Spleen (tissue), 11 donors: Measurements from ENCODE around the gene NCOA3. TPM values are rescaled to one million over a fixed set of nuclear protein-coding genes. Genes with fewer than 3 reads are reported as not detected.

Source experiments
- DNase-seq: peaks from one replicate; pipeline ENCODE4 v3.0.0-alpha.2; 2020
- H3K27ac ChIP-seq, 8 donors: fragments of 200-600 bp; sonication (generic) in 7 of 8; 1 replicate in 4 of 8; 2 replicates in 4 of 8; pipeline versions ENCODE4 v1.5.0 to v1.8.0; 2016 to 2021; ENCODE audit warnings: inconsistent platforms in 4 of 8, mild to moderate bottlenecking in 4 of 8, moderate library complexity in 1 of 8
- H3K27me3 ChIP-seq, 7 donors: fragments of 200-600 bp; sonication (generic) in 6 of 7; replicated peaks in 1 of 7; 1 replicate in 4 of 7; 2 replicates in 3 of 7; pipeline versions ENCODE4 v1.5.0 to v1.8.0; 2016 to 2021; ENCODE audit warnings: inconsistent platforms in 3 of 7, mild to moderate bottlenecking in 1 of 7
- H3K36me3 ChIP-seq, 6 donors: fragments of 200-600 bp; sonication (generic) in 5 of 6; 1 replicate in 4 of 6; 2 replicates in 2 of 6; pipeline versions ENCODE4 v1.5.0 to v1.8.0; 2016 to 2021; ENCODE audit warnings: inconsistent platforms in 2 of 6
- H3K4me1 ChIP-seq, 6 donors: fragments of 200-600 bp; sonication (generic) in 5 of 6; 1 replicate in 3 of 6; 2 replicates in 3 of 6; pipeline versions ENCODE4 v1.5.0 to v1.8.0; 2016 to 2021; ENCODE audit warnings: inconsistent platforms in 3 of 6
- H3K4me3 ChIP-seq, 8 donors: fragments of 200-600 bp; sonication (generic) in 7 of 8; 1 replicate in 4 of 8; 2 replicates in 4 of 8; pipeline versions ENCODE4 v1.5.0 to v1.8.0; 2016 to 2021; ENCODE audit warnings: inconsistent platforms in 4 of 8, mild to moderate bottlenecking in 4 of 8, moderate library complexity in 2 of 8
- H3K9me3 ChIP-seq, 8 donors: fragments of 200-600 bp; sonication (generic) in 7 of 8; 1 replicate in 4 of 8; 2 replicates in 4 of 8; pipeline versions ENCODE4 v1.5.0 to v1.8.0; 2016 to 2021; ENCODE audit warnings: inconsistent platforms in 4 of 8
- POLR2A ChIP-seq, 3 donors: fragments of 450-650 bp; IDR thresholded peaks; one replicate each; pipeline ENCODE4 v1.5.1; 2017; ENCODE audit warnings: antibody characterized with exemption in 3 of 3, mild to moderate bottlenecking in 1 of 3
- POLR2AphosphoS5 ChIP-seq, 3 donors: sonication (generic); formaldehyde crosslinking; IDR thresholded peaks; one replicate each; pipeline ENCODE4 v1.5.1; 2017; ENCODE audit warnings: antibody characterized with exemption in 3 of 3
- WGBS, 5 donors: extraction: QIAGEN DNeasy Blood & Tissue Kit in 3 of 5; methylation state at CpG; one replicate each; pipeline versions ENCODE4 v1.1.5 to v1.1.7; 2013 to 2018; 5-methylcytosine and 5-hydroxymethylcytosine counted together
- intact Hi-C: fragments of 100-400 bp; cut with DNase I; formaldehyde crosslinking; loops from one replicate; pipeline ENCODE4 v1.15.0; 2023; ENCODE audit warnings: low total_unique reads
- polyA plus RNA-seq, 3 donors: library from polyadenylated mRNA; stranded (reverse); fragments of 200-250 nt; gene quantifications; one replicate each; pipeline ENCODE4 v1.2.1, GENCODE V29; 2013
- total RNA-seq, 7 donors: library from RNA; depleted of rRNA in 3 of 7; stranded (reverse); fragments of >200 nt in 3 of 7; fragmentation: NEBNext Ultra II Directional in 4 of 7; extraction: Animal tissue kit (Norgen Biotek cat#: 25700) in 4 of 7; gene quantifications; one replicate each; pipeline versions ENCODE4 v1.1.0 to v1.2.1, GENCODE V29; 2016 to 2021
- TF ChIP-seq, protein P1 (sequence below), 11 experiments: fragments of 200-600 bp in 7 of 11; fragments of 450-650 bp in 4 of 11; sonication (generic) in 4 of 11; IDR thresholded peaks in 8 of 11; conservative IDR thresholded peaks in 3 of 11; 1 replicate in 7 of 11; 2 replicates in 4 of 11; pipeline versions ENCODE4 v1.4.0 to v1.8.0; 2016 to 2021; ENCODE audit warnings: antibody characterized with exemption in 11 of 11, inconsistent platforms in 4 of 11, mild to moderate bottlenecking in 1 of 11
- donor health status: healthy with polysubstance abuse.
- donor health status: DM: no; HTN: no; CAD: no; lungs with moderate emphysema.
- donor health status: DM: no; HTN: no; CAD: no.
- donor health status: Bipolar disorder and iron deficiency.
- donor health status: healthy.
- donor health status: DM: no; HTN: no; CAD: no.
- donor health status: DM: yes; HTN: yes; CAD: no.

The NCOA3 gene
- total and polyA plus RNA-seq, 10 donors: 12.5 to 93.7 (median 82.2) TPM

DNA sequence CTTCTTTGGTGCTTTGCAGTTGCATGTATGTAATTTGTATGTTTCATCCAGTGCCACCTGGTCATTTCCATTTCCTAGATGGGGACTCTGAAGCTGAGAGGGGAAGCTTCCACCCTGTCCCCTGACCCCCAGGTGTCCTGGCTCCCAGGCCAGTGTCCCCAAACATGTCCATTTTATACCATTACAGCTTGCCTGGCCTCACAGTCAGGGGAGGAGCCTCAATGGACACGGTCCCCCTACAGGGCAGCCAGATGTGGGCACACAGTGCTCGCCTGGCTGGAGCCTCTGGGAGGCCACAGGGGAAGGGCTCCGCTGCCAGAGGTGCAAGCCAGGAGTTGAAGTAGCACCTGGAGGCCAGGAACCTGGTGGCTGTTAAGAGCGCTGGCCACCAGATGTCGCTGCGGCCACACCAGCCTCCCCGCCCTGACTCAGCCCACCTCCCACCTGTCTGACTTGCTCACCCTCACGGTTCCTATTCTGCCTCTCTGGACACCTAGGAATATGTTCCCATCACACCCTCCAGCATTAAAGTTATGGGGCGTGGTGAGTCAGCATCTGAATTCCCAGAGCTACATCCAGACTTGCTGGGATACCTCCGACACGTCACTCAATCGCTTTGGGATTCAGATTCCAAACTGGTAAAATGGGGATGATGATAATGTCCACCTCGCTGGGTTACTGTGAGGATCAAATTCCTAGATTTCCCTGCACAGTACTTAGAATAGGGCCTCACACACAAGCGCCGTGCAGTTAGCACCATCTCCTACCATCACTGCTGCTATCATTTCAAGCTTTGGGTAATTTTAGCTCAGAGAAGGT is 176.2 kb downstream of the NCOA3 start:
- intact Hi-C loops: loop anchor here (5.0 to 10.0 kb wide), 2 partner anchors 107 to 944 kb away; partner anchors contain the start of gene SULF2
- TF ChIP-seq, protein P1, sequence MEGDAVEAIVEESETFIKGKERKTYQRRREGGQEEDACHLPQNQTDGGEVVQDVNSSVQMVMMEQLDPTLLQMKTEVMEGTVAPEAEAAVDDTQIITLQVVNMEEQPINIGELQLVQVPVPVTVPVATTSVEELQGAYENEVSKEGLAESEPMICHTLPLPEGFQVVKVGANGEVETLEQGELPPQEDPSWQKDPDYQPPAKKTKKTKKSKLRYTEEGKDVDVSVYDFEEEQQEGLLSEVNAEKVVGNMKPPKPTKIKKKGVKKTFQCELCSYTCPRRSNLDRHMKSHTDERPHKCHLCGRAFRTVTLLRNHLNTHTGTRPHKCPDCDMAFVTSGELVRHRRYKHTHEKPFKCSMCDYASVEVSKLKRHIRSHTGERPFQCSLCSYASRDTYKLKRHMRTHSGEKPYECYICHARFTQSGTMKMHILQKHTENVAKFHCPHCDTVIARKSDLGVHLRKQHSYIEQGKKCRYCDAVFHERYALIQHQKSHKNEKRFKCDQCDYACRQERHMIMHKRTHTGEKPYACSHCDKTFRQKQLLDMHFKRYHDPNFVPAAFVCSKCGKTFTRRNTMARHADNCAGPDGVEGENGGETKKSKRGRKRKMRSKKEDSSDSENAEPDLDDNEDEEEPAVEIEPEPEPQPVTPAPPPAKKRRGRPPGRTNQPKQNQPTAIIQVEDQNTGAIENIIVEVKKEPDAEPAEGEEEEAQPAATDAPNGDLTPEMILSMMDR (IDR thresholded peaks at IDR 0.05 in 8 of 11, conservative IDR thresholded peaks at IDR 0.05 in 3 of 11): peak in 10 of 11 experiments; percentile 52 to 83 (median 74)
- no peak for TF ChIP-seq POLR2AphosphoS5 (IDR thresholded peaks at IDR 0.05)
- TF ChIP-seq POLR2A (IDR thresholded peaks at IDR 0.05): no peak
- Histone ChIP-seq H3K36me3 (no peaks in the 10 kb centered on the region), H3K27me3 (peaks cover 0 to 13% (median 0%) of the 10 kb centered on the region in 7 donors), H3K27ac (no peak overlapping the region), H3K4me1 (peaks cover 0 to 22% (median 11%) of the 10 kb centered on the region in 6 donors), H3K9me3 (no peaks in the 10 kb centered on the region), H3K4me3 (no peak overlapping the region)
- DNase-seq: peak; percentile 85
- 42 to 49% (median 44%) methylated on average over 12 to 15 of the region's 15 CpGs for WGBS, 5 donors

DNA sequence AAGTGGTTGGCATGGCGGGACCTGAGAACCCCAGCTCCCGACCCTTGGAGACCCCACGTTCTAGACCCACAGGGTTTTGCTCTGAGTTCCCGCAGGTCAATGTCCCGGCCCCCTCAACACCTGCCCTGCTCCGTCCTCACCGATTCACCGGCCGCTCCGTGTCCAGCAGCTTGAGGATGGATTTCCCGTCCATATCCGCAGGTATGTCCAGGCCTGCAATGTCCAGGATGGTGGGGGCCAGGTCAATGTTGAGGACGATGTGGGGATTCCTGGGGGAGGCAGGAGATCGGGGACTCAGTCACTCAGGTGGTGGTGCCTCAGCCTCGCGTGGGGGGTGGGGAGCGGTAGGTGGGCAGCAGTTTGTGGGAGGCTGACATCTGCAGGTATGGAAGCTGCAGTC is 176.8 kb downstream of the NCOA3 start:
- TF ChIP-seq, protein P1 (IDR thresholded peaks at IDR 0.05 in 8 of 11, conservative IDR thresholded peaks at IDR 0.05 in 3 of 11): no peak
- TF ChIP-seq POLR2AphosphoS5 (IDR thresholded peaks at IDR 0.05) (no peak), POLR2A (IDR thresholded peaks at IDR 0.05) (no peak)
- no peak for DNase-seq
- no peaks in the 10 kb centered on the region for H3K9me3 ChIP-seq
- H3K4me3 ChIP-seq: no peak overlapping the region
- H3K4me1 ChIP-seq: peaks cover 0 to 25% (median 11%) of the 10 kb centered on the region in 6 donors
- no peak overlapping the region for H3K27ac ChIP-seq
- H3K27me3 ChIP-seq: peaks cover 0 to 13% (median 0%) of the 10 kb centered on the region in 7 donors
- no peaks in the 10 kb centered on the region for H3K36me3 ChIP-seq
- 90 to 94% (median 93%) methylated on average over 15 to 17 of the region's 17 CpGs for WGBS, 5 donors
- intact Hi-C loops: loop anchor here (5.0 to 10.0 kb wide), 2 partner anchors 106 to 944 kb away; partner anchors contain the start of gene SULF2

DNA sequence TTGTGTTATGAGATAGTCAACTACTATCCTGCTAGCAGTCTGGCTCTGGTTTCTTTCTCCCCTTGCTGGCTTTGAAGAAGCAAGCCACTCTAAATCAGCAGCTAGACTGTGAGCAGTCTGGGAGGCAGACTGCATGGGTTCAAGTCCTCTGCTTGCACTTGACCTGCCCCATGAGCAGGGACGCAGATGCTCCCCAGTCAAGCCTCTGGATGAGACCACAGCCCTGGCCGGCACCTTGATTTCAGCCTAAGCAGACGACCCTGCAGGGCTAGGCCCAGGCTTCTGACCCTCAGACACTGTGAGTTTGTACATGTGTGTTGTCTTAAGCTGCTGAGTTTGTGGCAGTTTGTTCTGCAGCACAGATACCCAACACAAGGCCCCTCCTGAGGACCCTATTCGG is 177.8 kb downstream of the NCOA3 start:
- no peak for TF ChIP-seq POLR2A (IDR thresholded peaks at IDR 0.05)
- WGBS, 5 donors: 88 to 97% (median 91%) methylated on average over 3 to 4 of the region's 4 CpGs
- peaks cover 0 to 13% (median 0%) of the 10 kb centered on the region in 7 donors for H3K27me3 ChIP-seq
- peaks cover 0 to 25% (median 11%) of the 10 kb centered on the region in 6 donors for H3K4me1 ChIP-seq
- intact Hi-C loops: loop anchor here (5.0 to 10.0 kb wide), 2 partner anchors 105 to 943 kb away; partner anchors contain the start of gene SULF2
- no peaks in the 10 kb centered on the region for H3K9me3 ChIP-seq
- no peak for DNase-seq
- no peaks in the 10 kb centered on the region for H3K36me3 ChIP-seq
- no peak overlapping the region for H3K27ac ChIP-seq
- no peak overlapping the region for H3K4me3 ChIP-seq

DNA sequence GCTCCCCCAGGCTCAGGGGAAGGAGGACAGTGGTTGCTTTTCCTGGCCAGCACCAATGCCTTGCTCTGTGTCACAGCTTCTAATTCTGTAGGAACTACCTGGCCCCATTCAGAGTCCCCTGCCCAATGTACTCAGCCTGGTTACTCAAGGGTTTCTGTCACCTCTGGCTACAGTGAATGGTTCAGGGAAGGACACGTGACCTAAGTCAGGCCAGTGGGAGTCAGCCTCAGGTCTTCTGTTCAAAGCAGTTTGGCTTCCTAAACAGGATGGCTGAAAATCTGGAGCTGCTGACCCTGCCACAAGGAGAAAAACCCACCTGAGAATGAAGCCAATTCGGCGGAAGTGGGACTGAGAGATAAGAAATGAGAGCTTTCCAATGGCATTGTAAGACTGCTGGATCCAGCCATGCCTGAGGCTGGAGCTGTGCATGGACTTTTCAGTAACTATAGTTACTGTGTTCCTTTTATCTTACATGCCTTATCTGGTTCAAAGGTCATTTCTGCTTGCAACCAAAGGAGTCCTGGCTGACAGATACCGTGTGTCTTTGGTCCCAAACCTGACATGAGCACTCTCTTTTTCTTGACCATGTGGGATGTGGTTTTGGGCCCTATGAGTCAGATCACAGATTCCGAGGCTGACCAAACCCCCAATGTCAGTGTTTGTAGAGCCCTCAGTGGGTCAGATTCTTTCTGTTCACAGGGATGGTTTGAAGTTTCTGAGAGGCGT is 179.3 kb downstream of the NCOA3 start:
- 85 to 91% (median 87%) methylated on average over 6 of the region's 6 CpGs for WGBS, 5 donors
- intact Hi-C loops: no loop called here
- TF ChIP-seq POLR2A (IDR thresholded peaks at IDR 0.05) (no peak), POLR2AphosphoS5 (IDR thresholded peaks at IDR 0.05) (no peak)
- TF ChIP-seq, protein P1 (IDR thresholded peaks at IDR 0.05 in 8 of 11, conservative IDR thresholded peaks at IDR 0.05 in 3 of 11): no peak
- Histone ChIP-seq H3K9me3 (no peaks in the 10 kb centered on the region), H3K4me3 (no peak overlapping the region), H3K36me3 (no peaks in the 10 kb centered on the region), H3K4me1 (peaks cover 0 to 25% (median 11%) of the 10 kb centered on the region in 6 donors), H3K27me3 (peaks cover 0 to 13% (median 0%) of the 10 kb centered on the region in 7 donors), H3K27ac (peak overlapping the region in 2 of 8 donors; percentile 57 to 62)
- DNase-seq: peak; percentile 25
